22Rv1 (cell line): Measurements from ENCODE around the gene MTURN.

Experiments used
- H3K27ac ChIP-seq: fragments of 450-650 bp; 2 replicates; pipeline ENCODE4 v1.5.1; 2017
- ZFX ChIP-seq: fragments of 450-650 bp; IDR thresholded peaks from 2 replicates; pipeline ENCODE4 v1.6.1; 2017; ENCODE audit warnings: antibody characterized with exemption, borderline replicate concordance
- TF ChIP-seq, protein P1 (sequence below): fragments of 450-650 bp; IDR thresholded peaks from 2 replicates; pipeline ENCODE4 v1.5.1; 2017; ENCODE audit warnings: mild to moderate bottlenecking

Gene MTURN

DNA sequence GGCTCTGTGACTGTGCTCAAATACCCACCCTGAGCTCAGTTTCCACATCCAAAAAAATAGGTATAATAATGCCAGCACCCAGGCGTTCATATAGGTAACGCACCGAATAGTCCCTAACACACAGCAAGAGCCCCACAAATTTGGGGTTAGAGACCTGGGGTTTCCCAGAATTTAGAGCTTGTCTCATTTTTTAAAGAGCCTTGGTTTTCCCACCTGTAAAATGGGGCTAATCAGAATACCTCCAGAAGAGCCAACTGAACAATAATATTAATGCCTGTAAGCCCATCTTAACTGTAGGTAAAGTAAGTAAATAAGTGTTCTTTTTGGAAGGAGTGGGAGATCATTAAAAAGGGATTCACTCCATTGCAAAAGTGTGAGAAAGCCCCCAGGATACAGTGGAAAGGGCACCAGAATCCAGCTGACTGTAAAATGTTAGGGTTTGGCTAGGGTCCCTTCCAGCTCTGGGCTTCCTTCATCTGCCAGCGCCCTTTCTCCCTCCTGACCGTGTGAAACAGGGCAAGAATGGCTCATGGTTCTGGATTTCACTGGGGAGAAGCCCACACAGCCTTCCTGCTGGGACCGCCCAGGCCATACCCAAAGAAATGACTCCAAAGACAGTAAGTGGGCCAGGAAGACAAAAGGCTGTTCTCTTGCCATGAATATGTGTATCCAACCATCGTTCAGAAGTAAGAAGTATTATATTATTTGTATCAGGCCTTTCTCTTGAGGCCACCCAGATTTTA is 2.1 kb downstream of the MTURN start:
- H3K27ac ChIP-seq: no peak overlapping the region
- TF ChIP-seq, protein P1, sequence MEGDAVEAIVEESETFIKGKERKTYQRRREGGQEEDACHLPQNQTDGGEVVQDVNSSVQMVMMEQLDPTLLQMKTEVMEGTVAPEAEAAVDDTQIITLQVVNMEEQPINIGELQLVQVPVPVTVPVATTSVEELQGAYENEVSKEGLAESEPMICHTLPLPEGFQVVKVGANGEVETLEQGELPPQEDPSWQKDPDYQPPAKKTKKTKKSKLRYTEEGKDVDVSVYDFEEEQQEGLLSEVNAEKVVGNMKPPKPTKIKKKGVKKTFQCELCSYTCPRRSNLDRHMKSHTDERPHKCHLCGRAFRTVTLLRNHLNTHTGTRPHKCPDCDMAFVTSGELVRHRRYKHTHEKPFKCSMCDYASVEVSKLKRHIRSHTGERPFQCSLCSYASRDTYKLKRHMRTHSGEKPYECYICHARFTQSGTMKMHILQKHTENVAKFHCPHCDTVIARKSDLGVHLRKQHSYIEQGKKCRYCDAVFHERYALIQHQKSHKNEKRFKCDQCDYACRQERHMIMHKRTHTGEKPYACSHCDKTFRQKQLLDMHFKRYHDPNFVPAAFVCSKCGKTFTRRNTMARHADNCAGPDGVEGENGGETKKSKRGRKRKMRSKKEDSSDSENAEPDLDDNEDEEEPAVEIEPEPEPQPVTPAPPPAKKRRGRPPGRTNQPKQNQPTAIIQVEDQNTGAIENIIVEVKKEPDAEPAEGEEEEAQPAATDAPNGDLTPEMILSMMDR: no peak
- TF ChIP-seq ZFX: no peak

- no peak overlapping the region for H3K27ac ChIP-seq
- TF ChIP-seq ZFX: no peak
- TF ChIP-seq, protein P1: no peak
These were observed 5.1 kb downstream of the MTURN start for GRCh38 chr7:30139836-30140384.

DNA sequence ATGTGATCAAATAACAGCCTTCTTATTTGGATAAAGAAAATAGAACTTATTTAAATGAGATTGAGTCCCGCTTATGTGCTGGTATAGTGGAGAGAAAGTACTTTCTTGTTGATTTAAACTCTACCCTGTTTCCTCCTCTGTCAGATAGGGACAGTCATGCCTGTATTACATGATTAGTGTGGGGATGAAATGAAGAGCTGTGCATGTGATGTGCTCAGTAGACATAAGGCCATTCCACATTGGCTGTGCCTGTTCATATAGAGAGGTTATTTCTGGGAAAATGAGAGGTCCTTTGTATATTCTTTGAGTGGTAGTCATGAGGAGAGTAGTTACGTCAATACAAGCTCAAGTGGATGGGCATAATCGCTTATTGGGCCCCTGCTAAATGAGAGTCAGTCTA is 5.7 kb downstream of the MTURN start:
- no peak for TF ChIP-seq ZFX
- TF ChIP-seq, protein P1: no peak
- no peak overlapping the region for H3K27ac ChIP-seq

DNA sequence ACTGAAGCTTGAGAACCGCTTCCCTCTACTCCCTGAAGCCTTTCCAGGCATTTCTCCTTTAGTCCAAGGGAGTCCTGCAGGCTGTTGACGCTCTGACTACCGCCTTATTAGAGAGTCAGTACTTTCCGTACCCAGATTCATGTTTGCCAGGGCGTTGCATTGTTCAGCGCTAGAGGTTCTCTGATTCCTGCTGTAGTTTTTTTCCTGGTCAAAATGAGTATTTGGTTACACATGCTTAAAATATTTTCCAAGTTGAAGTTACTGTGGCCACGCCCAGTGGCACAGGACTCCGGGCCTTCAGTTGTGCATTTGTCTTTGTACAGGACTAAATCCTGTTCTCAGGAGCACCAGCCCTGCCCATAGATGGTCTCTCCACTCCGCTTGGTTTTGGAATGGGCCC is 7.9 kb downstream of the MTURN start:
- no peak for TF ChIP-seq ZFX
- TF ChIP-seq, protein P1: no peak
- H3K27ac ChIP-seq: peak overlapping the region; percentile 44

DNA sequence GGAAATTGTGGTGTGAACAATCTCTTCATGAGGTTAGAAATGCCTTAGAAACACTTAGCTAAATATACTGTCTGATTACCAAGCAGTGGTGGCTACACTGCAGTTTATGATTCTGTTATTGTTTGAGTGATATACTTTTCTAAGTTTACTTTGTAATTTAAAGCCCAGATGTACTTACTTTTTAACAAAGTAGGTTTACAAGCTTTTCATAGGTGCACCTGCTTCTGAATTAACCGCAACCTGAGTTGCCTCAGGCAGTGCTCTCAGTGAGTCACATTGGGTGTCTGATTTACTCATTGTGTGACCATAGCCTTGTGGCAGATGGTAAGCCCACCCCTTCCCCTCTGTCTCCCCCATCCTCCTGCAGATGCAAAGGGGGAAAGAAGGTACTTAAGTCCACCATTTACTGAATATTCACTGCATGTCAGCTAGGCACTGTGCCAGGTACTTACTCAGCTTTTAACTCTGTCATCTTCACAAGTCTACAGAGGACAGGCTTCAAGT is 9.0 kb downstream of the MTURN start:
- H3K27ac ChIP-seq: peak overlapping the region; percentile 44
- TF ChIP-seq, protein P1: no peak
- no peak for TF ChIP-seq ZFX

DNA sequence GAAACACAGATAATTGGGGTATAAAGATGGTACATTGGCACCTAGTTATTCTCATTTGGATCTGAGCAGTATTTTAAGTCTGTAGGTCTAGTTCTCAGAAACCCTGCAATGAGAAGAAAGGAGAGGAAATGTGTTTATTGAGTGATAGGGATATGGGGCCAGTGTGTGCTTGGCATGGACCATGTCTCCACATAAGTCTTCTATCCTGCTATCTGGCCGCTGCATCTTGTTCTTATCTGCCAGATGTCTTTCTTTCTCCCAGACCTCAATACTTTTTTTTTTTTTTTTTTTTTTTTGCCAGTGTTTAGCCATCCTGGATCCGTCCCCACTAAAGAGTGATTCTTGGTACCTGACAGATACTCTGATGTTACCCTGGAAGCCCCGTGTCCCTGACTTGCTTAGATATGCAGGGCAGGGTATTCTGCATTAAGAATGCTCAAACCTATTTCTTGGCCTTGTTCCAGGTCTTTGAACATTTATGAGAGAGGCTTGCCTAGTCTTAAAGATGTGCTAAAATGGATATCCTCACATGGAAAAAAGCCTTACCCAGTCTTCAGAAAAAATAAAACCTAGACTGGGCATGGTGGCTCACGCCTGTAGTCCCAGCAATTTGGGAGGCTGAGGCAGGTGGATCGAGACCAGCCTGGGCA is 10.0 kb downstream of the MTURN start:
- H3K27ac ChIP-seq: no peak overlapping the region
- TF ChIP-seq, protein P1: no peak
- TF ChIP-seq ZFX: no peak
